GM21447 (cell line): ENCODE measurements around the gene DKK3.

Experiments used
- ATAC-seq: cut with Tn5 transposase; IDR thresholded peaks from one replicate; pipeline ENCODE4 v1.9.1; 2021; ENCODE audit not compliant: unreplicated experiment

The DKK3 gene

GRCh38 chr11:11969380-11970215 lies 38.8 kb downstream of the DKK3 start:
- ATAC-seq, result no peak

- ATAC-seq, result no peak
Measured at GRCh38 chr11:11968511-11969280, 39.7 kb downstream of the DKK3 start.

GRCh38 chr11:11967669-11968510 lies 40.5 kb downstream of the DKK3 start:
- no peak for ATAC-seq

GRCh38 chr11:11966826-11967668 lies 41.4 kb downstream of the DKK3 start:
- ATAC-seq, result peak; percentile 95

- ATAC-seq, result no peak
Measured at GRCh38 chr11:11966354-11966741, 42.1 kb downstream of the DKK3 start.

- ATAC-seq, result no peak
Measured at GRCh38 chr11:11965656-11966353, 42.6 kb downstream of the DKK3 start.

- ATAC-seq, result no peak
Measured at GRCh38 chr11:11965192-11965591, 43.2 kb downstream of the DKK3 start.

- ATAC-seq, result no peak
Measured at GRCh38 chr11:11964774-11965150, 43.7 kb downstream of the DKK3 start.

GRCh38 chr11:11963842-11964773 lies 44.3 kb downstream of the DKK3 start:
- no peak for ATAC-seq

GRCh38 chr11:11963067-11963466 lies 45.4 kb downstream of the DKK3 start:
- ATAC-seq, result no peak

GRCh38 chr11:11961399-11962028 lies 46.9 kb downstream of the DKK3 start:
- no peak for ATAC-seq

- ATAC-seq, result no peak
Measured at GRCh38 chr11:11960687-11961086, 47.7 kb downstream of the DKK3 start.

- ATAC-seq, result no peak
Measured at GRCh38 chr11:11959601-11960000, 48.8 kb downstream of the DKK3 start.

GRCh38 chr11:11958403-11959231 lies 49.8 kb downstream of the DKK3 start:
- ATAC-seq, result no peak

- no peak for ATAC-seq
Measured at GRCh38 chr11:11956006-11956405, 52.4 kb downstream of the DKK3 start.

GRCh38 chr11:11952036-11952435 lies 56.4 kb downstream of the DKK3 start:
- ATAC-seq, result no peak

GRCh38 chr11:11949482-11949881 lies 58.9 kb downstream of the DKK3 start:
- no peak for ATAC-seq
